ENCODE measurements around the gene HNRNPA2B1.

GRCh38 chr7:26186364-26187311 is 13.9 kb downstream of the HNRNPA2B1 start:
- no peak for TF ChIP-seq CTCF (conservative IDR thresholded peaks at IDR 0.05; ENCODE audit: low read depth, low read length)
- TF ChIP-seq POLR2A (IDR thresholded peaks at IDR 0.05; ENCODE audit: low read depth, low read length) = no peak; the same call in none of the 2 replicates
- no peak for TF ChIP-seq RCOR1 (IDR thresholded peaks at IDR 0.05; ENCODE audit: insufficient replicate concordance, low read length)
- TF ChIP-seq MXI1 (IDR thresholded peaks at IDR 0.05; ENCODE audit: borderline replicate concordance, low read depth, low read length) = no peak
- TF ChIP-seq USF2 (IDR thresholded peaks at IDR 0.05; ENCODE audit: low read depth, low read length) = no peak
- no peak for TF ChIP-seq RAD21 (IDR thresholded peaks at IDR 0.05; ENCODE audit: low read length)
- TF ChIP-seq CHD1 (IDR thresholded peaks at IDR 0.05; ENCODE audit: low read depth, low read length) = no peak
- TF ChIP-seq BHLHE40 (IDR thresholded peaks at IDR 0.05; ENCODE audit: low read depth, low read length) = no peak

All from IMR-90 (cell line).